ENCODE data around the gene FOCAD.

DNA sequence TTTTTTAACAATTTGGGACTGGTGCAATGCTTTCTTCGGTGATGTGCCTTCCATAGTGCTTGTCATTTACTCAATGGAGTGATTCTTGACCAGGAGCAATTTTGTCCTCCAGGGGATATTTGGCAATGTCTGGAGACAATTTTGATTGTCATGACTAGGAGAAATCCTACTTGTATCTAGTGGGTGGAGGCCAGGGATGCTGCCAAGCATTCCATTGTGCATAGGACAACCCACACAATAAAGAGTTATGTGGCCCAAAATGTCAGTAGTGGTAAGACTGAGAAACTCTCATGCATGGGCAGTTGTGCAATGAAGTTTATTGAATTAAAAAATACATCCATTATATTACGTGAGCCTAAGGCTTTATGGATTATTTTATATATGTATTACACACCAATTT is 70.5 kb downstream of the FOCAD start:
- TF ChIP-seq, protein P1, sequence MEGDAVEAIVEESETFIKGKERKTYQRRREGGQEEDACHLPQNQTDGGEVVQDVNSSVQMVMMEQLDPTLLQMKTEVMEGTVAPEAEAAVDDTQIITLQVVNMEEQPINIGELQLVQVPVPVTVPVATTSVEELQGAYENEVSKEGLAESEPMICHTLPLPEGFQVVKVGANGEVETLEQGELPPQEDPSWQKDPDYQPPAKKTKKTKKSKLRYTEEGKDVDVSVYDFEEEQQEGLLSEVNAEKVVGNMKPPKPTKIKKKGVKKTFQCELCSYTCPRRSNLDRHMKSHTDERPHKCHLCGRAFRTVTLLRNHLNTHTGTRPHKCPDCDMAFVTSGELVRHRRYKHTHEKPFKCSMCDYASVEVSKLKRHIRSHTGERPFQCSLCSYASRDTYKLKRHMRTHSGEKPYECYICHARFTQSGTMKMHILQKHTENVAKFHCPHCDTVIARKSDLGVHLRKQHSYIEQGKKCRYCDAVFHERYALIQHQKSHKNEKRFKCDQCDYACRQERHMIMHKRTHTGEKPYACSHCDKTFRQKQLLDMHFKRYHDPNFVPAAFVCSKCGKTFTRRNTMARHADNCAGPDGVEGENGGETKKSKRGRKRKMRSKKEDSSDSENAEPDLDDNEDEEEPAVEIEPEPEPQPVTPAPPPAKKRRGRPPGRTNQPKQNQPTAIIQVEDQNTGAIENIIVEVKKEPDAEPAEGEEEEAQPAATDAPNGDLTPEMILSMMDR (conservative IDR thresholded peaks at IDR 0.05 in 1 of 2, IDR thresholded peaks at IDR 0.05 in 1 of 2; ENCODE audit: extremely low read depth in 1 of 2, insufficient read depth in 1 of 2, low read depth in 1 of 2, low read length in 2 of 2) = no peak
- no peak for TF ChIP-seq EZH2 (IDR thresholded peaks at IDR 0.05; ENCODE audit: borderline replicate concordance, low read length)
